GM19035 (cell line): ENCODE measurements around the gene CD63.

Experiments used
- ATAC-seq: cut with Tn5 transposase; IDR thresholded peaks from one replicate; pipeline ENCODE4 v1.9.1; 2021; ENCODE audit not compliant: unreplicated experiment

CD63 gene

DNA sequence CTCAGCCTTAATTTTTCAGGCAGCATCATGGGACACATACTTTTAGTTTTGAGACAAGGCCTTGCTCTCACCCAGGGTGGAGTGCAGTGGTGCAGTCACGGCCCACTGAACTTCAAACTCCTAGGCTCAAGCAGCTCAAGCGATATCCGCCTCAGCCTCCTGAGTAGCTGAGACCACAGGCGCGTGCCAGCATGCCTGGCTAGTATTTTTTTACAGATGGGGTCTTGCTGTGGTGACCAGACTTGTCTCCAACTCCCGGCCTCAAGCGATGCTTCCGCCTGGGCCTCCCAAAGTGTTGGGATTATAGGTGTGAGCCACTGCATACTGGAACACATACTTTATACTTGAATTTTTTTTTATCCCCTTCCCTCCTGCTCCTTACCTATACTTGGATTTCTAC lies 5.9 kb downstream of the CD63 start:
- ATAC-seq, result no peak

GRCh38 chr12:55721601-55722213 lies 7.1 kb downstream of the CD63 start:
- ATAC-seq, result no peak

- ATAC-seq, result no peak
Measured at GRCh38 chr12:55720894-55721444, 7.8 kb downstream of the CD63 start.

- no peak for ATAC-seq
Measured at GRCh38 chr12:55720071-55720564, 8.7 kb downstream of the CD63 start, which contains the start of gene RDH5. TSS of gene RDH5 (plus strand) at chr12:55720393. CDS start at chr12:55721185, 792 bp downstream.

DNA sequence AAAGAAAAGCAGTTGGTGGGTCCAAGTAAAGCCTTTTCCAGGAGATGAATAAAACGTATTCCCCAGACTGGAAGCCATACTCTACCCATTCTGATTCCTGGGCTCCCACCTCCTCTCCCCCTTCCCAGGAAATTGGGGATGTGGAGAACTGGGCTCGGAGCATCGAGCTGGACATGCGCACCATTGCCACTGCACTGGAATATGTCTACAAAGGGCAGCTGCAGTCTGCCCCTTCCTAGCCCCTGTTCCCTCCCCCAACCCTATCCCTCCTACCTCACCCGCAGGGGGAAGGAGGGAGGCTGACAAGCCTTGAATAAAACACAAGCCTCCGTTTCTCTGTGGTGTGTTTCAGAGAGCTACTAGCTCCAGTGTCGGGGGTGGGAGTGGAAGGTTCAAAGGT lies 9.4 kb downstream of the CD63 start:
- no peak for ATAC-seq

- ATAC-seq, result no peak
Measured at GRCh38 chr12:55718624-55719275, 10.1 kb downstream of the CD63 start.

GRCh38 chr12:55718015-55718414 lies 10.8 kb downstream of the CD63 start:
- no peak for ATAC-seq

GRCh38 chr12:55717011-55718007 lies 11.5 kb downstream of the CD63 start:
- no peak for ATAC-seq

- no peak for ATAC-seq
Measured at GRCh38 chr12:55716582-55716957, 12.2 kb downstream of the CD63 start.

DNA sequence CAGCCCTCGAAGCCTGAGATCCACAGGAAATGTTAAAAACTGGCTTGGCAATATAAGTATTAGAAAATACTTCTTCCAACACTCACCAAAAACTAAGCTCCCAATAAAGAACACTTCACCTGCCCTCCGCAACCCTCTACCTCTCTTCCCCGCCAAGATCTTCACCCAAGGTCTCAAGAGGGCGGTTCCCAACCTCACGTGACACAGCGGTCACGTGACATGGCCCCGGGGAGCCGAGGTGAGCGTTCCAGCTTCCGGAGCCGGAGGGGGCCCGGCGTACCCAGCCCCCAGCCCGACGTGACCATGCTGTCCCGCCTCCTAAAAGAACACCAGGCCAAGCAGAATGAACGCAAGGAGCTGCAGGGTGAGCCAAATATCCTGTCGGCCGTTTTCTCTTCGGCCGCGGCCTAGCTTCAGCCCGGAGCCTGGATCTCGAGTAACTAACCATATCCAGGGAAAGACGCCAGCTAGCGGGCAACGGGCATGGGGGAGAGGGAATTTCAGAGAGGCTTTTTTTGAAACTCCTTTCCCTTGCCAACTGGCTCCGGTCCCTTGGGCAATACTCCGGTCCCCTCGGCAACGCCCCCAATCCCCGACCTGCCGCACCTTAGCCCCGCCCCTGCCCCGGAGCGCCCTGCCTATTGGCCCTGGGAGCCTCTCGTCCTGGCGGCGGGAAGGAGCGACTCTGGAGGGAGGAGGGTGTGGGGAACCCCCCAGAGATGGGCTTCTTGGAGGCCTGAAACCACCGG lies 12.8 kb downstream of the CD63 start, which contains the start of gene BLOC1S1:
Gene BLOC1S1, plus strand, starts transcription at position 214 of the 749 bp plus-strand sequence. Its CDS starts 6 bp downstream, at position 220.
- ATAC-seq, result peak; percentile 97

GRCh38 chr12:55715169-55715764 lies 13.5 kb downstream of the CD63 start:
- ATAC-seq, result peak; percentile 2

GRCh38 chr12:55713721-55714120 lies 15.1 kb downstream of the CD63 start:
- ATAC-seq, result no peak

DNA sequence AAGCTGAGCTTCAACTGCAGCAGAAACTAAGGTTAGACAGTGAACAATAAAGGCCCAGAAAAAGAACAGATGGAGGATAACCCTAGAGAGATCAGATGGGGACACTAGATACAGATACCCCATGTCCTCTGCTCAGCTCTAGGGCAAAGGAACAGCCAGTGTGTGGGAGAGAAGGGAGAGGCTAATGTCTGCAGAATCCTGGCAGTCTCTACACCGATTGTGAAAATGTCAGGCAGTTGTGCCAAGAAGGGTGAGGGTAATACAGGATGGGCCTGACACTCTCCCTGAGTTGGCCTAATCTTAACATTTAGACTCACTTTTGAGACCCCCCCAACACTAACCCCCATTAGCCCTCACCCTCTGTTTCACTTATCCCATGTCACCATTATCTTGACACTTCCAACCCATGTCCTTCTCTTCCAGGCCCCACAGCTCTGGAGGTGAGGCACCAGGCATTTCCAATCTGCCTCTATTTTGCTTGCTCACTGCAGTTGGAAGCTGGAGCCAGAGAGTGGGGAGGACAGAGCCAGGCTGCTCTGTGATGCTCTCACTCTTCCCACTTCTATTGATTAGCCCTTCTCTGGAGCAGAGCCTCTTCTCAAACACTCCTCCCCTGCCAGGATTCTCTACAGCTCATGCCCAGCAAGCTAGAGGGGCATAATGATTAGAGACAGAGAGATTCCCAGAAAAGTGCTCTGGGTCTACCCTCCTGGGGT lies 16.0 kb downstream of the CD63 start:
- ATAC-seq, result no peak

DNA sequence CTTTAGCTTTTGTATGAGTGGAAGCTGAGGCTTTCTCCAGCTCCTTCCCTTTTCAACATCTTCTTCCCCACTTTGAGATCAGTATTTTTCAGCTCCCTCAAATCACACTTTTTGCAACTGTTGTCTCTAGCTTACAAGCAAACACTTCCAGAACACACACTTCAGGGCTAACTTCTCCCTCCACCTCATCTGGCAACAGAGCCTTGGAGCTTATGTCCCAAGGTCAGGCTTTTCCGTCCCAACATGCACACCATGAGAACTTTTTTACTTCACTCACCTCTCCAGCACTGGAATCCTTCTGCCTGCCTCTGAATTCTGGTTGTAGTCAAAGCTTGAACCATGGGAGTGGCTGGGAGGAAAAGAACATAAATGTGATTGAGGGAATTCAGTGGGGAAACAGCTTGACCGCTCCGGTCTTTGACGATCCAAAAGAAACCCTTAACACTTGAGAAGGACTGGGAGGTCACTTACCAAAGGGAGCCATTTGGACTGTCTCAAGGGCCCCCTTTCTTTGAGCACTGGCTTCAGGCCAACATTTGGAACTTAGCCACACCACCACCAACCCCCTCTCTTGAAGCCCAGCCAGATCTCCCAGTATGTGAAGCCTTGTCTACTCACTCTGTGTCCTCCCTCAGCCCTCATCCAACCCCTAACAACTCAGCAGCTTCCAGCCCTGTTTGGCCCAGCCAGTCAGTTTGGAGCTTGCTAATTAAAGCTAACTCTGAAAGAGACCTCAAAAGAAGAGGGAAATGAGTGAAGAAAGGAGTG lies 16.8 kb downstream of the CD63 start:
- ATAC-seq, result no peak

- no peak for ATAC-seq
Measured at GRCh38 chr12:55708695-55709233, 20.0 kb downstream of the CD63 start.

DNA sequence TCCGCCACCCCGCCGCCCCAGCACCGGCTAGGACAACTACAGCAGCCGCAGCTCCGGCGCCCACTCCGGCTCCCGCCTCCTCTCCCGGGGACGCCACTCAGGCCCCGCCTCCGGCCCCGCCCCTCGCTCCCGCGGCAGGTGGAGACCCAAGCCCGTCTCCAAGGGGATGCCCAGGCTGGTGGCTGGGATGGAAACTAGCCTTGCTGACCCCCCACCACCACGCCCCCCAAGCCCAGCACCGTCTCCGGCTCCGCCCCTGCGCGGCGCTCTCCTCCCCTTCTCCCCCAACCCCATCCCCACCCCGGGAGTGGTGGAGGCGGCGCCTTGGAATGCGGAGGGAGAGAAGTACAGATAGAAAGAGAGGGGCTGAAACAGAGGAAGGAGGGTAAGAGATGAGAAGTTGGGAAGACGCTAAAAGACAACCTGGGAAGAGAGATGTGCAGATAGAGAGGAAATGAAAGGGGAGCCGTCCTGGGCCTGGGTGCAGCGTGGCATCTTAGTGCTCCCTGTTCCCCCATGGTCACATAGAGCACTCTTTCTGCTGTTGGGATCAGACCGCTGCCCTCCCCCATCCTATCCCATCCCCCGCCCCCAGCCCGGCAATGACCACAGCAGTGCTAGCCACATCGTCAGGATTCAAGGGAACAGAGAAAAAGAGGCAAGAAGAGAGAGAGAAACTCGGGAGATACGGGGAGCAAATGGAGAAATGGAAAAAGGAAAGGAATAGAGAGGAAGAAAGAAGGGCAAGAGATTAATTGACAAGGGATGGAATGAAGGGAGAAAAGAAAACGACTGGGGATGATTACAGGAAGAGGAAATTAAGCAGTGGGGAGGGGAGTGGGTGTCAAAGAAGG lies 20.7 kb downstream of the CD63 start, which contains the start of gene ITGA7:
Gene ITGA7, minus strand, starts transcription at position 64 of the 854 bp plus-strand sequence. CDS start 222 bp downstream, outside the sequence.
- peak; percentile 65 for ATAC-seq

GRCh38 chr12:55707219-55707671 lies 21.6 kb downstream of the CD63 start:
- ATAC-seq, result no peak
